ENCODE data around the gene LENEP.

Gene LENEP

DNA sequence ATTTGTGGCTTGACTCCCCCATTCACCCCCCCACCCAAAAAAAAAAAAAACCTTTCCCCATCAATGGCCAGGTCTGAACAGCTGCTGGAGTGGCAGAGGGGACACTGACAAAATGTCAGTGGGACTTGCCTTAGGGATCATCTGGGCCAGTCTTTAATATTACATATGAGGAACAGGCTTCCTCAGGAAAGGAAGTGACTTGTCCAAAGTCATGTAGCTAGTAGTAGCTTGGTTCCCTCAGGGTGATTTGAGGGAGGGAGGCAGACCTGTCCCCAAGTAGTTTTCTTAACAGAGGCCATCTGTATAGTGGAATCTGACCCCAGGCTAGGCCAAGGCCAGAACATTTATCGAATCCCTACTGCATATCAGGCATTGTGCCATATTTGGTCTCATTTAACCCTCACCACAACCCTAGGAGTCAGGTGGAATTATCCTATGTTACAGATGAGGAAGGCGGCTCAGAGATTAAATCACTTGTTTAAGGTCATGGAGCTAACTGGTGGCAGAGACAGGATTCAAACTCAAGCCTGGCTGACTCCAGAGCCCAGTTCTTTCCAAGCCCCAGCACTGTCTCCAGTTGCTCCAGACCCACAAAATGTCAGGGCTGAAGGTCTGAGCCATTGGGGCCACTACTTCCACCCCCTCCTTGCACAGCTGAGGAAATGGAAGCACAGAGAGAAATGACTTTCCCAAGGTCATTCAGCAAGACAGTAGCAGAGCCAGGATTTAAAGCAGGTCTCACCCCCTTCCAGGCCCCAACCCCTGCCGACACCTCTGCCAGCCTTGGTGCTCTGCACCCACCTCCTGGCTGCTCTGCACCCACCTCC is 19.6 kb downstream of the LENEP start:
- no peak for DNase-seq

DNA sequence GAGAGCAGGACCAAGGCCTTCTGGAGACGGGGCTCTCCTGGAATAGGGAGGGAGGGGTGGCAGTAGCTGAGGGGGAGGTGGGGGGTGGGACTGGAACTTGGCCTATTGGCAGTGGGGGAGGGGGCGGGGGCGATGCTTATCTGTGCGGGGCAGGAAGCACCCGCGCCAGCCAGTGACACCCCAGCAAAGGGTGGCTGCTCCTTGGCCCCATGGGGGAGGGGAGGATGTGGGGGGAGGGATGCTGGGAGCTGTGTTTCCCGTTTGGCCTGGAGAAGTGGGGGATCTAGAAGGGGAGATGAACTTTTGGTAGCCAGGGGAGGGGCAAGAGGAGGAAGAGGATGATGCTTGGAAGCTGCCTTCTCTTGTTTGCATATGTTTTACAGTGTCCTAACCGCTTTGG is 20.2 kb downstream of the LENEP start:
- no peak for DNase-seq

DNA sequence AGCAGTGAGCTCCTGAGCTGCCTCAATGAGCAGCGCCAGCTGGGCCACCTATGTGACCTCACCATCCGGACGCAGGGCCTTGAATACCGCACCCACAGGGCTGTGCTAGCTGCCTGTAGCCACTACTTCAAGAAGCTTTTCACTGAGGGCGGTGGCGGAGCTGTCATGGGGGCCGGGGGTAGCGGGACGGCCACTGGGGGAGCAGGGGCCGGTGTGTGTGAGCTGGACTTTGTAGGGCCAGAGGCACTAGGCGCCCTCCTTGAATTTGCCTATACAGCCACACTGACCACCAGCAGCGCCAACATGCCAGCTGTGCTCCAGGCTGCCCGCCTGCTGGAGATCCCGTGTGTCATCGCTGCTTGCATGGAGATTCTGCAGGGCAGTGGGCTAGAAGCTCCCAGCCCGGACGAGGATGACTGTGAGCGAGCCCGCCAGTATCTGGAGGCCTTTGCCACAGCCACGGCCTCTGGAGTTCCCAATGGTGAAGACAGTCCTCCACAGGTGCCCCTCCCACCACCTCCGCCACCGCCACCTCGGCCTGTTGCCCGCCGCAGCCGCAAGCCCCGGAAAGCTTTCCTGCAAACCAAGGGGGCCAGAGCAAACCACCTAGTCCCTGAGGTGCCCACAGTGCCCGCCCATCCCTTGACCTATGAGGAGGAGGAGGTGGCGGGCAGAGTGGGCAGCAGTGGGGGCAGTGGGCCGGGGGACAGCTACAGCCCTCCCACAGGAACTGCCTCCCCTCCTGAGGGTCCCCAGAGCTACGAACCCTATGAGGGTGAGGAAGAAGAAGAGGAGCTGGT is 21.5 kb downstream of the LENEP start:
- DNase-seq = no peak

DNA sequence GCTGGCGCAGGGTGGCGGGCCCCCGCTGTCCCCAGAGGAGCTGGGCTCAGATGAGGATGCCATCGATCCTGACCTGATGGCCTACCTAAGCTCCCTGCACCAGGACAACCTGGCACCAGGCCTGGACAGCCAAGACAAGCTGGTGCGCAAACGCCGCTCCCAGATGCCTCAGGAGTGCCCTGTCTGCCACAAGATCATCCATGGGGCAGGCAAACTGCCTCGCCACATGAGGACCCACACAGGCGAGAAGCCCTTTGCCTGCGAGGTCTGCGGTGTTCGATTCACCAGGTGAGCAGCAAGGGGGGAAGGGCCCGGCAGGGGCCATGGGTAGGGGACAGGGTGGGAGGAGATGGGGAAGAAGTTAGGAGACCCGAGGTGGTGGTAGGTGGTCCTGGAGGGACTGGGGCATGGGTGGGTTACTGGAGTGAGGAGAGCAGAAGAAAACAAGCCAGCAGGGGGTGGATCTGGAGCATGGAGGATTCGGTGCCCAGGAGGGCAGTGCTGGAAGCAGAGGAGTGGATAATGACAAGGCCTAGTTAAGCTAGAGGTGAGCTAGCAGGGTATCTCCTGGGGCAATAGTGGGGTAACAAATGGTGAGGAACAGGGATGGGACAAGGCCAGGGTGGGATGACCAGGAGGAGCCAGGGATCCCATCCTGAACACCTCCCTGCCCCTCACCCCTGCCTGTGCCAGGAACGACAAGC is 22.3 kb downstream of the LENEP start:
- no peak for DNase-seq

DNA sequence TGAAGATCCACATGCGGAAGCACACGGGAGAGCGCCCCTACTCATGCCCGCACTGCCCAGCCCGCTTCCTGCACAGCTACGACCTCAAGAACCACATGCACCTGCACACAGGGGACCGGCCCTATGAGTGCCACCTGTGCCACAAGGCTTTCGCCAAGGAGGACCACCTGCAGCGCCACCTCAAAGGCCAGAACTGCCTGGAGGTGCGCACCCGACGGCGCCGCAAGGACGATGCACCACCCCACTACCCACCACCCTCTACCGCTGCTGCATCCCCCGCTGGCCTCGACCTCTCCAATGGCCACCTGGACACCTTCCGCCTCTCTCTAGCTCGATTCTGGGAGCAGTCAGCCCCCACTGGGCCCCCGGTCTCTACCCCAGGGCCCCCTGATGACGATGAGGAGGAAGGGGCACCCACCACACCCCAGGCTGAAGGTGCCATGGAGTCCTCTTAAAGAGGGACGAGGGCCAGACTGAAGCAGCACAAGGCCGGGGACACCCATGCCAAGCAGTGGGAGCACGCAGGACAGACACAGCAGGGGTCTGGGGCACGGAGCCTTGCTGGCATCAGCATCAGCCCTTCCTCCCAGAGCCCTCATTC is 22.9 kb downstream of the LENEP start:
- DNase-seq = no peak

DNA sequence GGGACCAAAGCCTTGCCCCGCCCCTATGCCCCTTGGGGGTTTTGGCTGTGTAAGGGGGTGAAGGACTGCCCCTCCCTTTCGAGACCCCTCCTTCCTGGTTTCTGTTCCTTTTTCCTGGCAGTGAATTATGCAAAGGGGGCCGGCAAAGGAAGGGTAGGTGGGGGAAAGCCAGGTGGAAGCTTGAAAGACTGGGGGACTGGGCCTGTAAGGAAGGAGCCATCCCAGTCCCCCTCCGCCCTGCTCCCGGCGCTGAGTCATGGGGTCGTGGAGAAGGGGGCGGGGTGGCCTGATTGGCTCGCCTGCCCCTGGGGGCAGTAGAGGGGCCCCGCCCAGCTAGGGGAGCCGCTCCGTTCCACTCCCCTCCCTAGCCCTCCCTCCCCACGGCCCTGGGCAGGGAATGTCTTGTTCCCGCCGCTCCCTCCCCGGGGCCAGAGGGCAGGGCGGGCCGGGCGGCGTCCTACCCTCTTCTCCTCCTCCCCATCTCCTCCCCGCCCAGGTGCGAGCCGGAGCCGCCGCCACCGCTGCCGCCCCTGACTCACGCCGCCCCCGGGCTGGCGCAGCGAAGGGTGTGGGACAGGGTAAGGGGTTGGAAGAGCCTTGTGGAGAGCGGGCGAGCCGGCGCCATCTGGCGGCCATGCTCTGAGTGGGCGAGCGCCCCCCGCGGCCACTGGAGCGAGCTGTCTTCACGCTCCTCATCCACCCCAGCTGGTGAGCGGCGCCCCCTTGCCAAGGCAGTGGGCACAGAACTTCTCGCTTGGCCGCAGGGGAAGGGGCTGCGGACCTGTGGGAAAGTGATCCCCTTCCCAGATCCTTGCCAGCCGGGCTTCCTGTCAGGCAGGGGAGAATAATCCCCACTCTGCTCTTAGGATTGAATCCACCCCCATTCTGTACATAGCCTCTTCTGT is 23.9 kb downstream of the LENEP start:
- DNase-seq = peak; percentile 73

DNA sequence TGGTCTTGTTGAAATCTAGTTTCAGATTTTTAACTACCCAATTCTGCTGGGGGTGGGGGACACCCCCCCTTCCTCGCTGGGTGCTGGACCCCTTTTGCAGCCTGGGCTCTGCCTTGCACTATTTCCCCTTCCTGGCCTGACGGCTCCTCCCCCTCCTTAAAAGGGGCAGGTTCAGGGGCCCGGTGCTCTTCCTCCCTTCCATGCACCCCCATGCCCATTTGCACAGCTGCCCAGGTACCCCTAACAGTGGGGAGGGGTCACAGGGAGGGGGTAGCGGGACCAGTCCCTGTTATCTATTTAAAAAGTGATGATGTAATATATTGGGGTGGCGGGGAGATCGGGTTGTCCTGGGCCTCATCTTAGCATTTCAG is 24.5 kb downstream of the LENEP start:
- no peak for DNase-seq

DNA sequence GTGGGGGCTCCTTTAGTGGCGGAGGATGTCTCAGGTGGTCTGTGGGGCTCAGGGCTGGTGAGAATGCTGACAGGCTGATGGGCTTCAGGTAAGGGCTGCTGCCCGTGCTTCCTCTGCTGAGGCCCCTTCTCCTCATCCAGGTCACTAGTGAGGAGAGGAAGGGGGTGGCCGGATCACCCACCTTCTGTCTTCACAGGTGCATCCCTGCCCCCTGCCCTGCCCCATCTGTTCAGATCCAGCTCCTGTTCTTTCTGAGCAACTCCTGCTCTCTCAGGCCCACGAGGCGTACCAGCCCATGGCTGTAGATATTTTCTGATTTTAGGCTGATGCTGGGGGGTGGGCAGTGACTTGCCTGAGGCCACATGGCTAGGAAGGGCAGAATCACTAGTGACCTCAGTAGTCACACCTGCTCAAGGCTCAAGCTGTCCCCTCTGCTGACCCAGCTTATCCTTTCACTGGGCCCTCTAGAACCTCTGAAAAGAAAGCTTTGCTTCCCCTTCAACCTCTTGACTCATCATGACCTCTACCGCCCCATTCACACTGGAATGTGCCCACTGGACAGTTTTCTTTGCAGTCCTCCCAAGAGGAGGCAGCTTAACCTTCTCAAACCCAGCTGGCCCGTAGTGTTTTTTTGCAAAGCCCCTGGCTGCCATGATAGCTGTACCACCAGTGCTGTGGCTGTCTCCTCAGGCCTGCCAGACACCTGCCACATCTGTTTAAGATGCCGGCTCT is 25.4 kb downstream of the LENEP start:
- DNase-seq = no peak

DNA sequence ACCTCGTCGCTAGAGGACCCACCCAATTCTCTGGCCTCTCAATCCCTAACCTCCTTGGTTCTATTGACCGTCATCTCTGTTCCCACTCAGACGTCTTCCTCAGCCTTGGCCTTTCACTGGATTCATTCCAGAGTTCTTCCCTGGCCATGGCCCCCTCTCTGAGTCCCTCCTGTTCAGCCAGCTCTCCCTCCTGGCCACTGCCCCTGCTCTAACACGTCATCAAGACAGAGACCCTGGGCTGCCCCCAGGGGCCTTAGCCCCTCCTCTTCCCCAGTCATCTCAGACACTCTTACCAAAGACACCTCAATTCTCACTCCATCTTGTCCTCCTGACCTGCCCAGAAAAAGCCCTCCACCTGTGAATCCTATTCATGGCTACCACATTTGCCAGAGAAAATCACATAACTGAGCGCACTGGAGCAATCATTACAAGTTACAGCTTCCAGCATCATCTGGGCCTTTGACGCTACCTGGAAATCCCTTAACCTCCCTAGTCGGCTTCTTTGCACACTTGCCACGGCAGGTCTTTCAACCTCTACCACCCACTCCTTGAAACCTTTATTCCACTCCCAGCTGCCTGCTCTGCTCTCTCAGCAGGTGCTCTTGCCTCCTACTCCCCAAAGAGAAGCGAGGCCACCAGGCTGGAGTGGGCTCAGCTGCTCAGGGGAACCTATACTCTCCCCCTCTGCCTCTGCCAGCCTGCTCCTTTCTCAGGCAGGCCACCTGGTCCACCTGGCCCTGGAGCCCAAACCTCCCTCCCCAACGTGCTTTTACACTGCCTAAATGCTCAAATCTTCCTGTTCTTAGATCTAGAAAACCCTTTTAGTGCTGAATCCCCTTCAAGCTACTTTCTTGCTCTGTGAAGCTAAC is 26.2 kb downstream of the LENEP start:
- no peak for DNase-seq

DNA sequence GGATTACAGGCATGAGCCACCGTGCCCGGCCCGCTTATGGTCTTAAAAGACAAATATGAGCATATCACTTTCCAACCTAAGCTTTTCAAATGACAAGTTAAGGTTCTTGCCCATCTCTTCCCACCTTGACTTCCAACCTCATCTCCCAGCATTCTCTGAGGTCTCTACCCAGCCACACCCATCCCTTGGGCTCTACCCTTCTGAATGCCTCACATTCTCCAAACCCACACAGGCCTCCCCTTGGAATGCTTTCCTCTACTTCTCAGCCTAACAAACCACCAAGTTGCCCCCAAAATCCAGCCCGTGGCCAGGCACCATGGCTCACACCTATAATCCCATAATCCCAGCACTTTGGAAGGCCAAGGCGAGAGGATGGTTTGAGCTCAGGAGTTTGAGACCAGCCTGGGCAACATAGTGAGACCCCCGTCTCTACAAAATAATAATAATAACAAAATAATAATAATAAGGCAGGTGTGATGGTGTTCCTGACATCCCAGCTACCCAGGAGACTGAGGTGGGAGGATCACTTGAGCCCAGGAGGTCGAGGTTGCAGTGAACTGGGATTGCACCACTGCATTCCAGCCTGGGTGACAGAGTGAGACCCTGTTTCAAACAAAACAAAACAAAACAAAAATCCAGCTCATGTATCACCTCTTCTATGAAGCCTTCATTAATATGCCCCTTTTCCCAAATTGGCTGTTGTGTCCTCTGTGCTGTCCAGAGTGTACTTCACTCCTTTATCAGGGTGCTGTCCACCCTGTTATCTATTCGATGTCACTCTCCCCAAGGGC is 28.9 kb downstream of the LENEP start:
- no peak for DNase-seq

DNA sequence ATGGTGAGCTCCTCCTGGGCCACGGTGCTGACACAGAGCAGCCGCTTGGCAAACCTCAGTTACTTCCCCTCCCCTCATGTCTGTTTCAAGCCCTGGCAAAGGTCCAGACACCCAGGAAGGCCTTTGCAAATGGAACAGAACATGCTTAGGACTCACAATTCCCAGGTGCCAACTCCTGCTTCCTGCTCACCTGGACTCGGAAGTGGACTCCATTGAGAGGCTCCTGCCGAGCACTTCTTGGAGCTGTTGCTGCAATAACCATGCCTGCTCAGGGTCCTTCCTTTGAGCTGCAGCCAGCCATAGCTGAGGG is 29.5 kb downstream of the LENEP start:
- DNase-seq = no peak

DNA sequence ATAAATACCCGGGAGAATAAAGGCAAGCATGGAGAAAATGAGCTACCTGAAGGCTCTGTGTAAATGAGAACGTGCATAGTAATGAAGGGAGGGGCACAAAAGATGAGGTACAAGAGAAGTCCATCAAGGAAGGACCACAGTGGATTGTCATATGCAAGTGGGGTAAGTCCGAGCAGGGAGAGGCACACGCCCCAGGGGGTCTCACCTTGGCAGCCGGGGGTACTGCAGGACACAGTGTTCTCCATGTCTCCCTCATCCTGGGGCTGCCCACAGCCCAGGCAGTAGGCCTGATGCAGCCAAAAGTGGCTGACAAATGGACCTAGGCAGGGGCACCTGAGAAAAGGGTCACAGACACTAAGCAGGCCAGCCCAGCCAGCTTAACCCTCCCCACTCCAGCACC is 30.2 kb downstream of the LENEP start:
- no peak for DNase-seq

DNA sequence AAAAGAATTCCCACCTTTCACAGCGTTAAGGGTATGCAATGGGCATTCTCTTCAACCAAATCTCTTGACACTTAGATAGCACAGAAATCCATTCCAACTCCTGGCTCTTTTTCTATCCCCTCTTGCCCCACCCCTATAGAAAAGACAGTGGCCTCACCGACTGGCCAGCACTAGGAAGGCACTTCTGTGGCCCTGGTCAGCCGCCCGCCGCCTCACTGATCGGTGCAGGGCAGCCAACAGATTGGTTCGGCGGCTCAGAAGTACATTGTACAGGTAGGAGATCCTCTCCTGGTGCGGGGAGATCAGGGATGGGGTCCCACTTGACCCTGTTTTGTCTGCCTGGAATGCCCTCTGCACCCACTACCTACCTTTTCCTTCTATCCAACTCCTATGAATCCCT is 30.9 kb downstream of the LENEP start:
- no peak for DNase-seq

DNA sequence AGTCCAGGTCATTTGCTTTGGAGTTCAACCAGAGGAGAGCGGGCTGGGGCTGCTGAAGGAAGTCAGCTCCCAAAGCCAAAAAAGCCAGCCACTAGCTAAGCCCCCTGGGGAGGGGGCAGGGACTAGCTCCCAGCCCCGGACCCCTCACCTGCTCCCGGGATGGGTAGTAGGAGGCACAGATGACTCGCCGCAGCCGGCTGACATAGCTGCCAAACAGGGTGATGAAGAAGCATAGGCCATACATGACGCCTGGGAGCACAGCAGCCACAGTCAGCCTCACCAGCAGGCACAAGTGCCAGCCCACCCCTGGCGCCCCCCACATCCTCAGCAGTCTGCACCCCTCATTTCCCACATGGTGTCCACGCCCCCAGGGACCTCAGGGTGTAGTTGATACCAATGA is 32.8 kb downstream of the LENEP start:
- DNase-seq = no peak

DNA sequence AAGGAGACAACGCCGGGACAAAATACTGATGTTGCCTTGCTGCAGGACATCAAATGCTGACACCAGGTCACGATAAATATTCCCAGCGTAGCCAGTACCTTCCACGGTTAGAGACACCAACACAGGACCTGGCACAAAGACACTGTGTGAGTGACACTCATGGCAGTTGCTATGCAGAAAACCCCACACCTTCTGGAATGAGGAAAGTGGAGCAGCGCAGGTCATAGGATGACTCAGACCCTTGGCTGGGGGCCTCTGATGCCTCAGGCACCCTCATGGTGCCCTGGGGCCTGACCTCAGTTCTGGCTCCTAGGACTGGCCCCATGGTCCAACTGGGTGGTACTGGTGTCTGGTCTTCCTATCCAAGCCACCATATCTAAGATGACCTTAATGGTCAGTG is 33.2 kb downstream of the LENEP start:
- no peak for DNase-seq

DNA sequence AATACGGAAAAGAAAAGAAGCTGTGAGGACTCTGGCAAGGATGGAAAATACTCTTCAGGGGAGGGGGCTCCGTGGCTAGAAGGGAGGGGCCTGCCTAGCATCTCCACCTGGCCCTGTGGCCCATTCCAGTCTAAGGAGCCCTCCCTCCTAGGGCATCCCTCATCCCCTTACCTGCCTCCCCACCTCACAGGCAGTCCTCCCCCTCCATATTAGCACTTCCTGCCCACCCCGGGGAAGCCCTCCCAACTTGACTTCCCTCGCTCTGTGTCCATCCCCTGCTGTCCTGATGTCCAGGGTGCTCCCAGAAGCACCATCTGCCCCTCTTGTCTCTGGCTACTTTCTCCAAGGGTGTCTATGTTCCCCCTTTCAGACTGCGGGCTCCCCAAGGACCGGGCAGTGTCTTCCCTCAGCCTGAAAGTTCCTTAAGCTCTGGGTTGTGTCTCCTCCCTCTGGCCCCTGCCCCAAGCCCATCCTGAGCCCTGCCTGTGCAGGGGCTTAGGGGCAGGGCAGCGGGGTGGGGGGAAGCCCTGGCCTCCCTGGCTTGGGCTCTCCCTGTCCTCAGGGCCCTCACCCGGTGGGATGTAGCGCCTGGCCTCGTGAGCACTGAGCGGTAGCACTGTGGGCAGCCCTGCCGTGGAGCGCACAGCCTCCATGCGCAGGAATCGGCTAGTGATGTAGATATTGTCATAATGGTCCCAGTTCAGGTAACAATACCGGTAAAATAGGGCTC is 36.3 kb downstream of the LENEP start:
- no peak for DNase-seq

DNA sequence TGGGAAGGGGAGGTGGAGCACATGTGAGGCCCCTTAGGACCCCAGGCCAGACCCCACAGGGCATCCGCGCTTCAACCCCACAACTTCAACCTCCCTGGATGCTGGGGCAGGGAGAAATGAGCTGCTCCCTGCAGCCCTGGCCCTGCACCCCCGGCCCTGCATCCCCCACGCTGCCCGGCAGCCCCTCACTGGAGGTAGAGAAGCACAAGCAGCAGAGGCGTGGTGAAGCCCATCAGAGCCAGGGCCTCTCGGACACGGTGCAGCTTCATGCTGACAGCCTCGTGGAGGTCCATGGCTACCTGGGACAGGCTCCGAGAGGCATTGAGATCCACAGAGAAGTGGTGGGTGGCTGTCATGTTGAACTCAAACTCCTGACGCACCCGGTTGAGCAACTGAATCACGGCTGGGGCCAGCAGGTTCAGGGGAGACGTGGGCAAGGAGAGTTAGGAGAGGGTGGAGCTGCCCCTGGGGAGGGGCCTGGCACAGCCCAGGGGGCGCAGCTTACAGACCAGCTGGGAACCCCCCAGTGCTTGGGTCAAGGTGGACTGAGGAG is 36.9 kb downstream of the LENEP start:
- DNase-seq = no peak

DNA sequence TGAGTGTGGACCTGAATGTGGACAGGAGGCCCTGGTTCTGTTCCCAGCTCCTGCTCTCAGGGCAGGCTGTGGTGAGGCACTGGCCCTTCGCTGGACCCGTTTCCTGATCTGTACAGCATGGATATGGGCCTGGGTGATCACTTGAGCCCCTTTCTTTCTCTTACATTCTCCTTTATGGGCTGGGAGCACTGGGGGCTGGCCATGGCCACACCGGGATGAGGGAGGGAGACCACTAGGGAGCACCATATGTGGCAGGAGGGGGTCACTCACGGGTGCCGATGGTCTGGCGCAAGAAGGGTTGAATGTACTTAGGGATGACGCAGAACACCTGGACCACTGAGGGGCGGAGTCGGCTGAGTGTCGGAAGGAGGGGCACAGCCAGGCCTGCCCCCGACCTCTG is 37.5 kb downstream of the LENEP start:
- no peak for DNase-seq

DNA sequence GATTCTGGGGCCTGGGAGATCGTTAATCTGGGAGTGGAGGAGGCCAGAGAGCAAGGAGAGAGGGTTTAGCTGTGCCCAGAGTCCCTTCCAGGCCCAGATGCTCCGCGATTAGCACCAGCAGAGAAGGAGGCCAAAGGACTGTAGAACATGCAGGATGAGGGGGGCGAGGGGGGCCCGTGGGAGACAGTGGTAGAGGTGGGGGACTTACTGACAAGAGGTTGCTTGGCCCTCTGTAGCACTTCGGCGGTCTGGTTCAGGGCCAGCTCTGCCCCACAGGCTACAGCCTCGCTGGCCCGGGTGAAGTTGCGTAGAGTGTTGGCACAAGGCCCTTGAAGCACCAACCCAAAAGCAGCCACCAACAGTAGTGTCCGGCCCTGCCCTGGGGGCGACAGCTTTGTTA is 39.5 kb downstream of the LENEP start:
- no peak for DNase-seq
